GM06990 (cell line): ENCODE results near the gene ACOT7.
A peak's percentile ranks its signal among the peaks of the same experiment; 100 is the strongest.

ENCODE experiments used
- DNase-seq: peaks from one replicate; pipeline ENCODE4 v3.0.0-alpha.2; 2011; ENCODE audit not compliant: insufficient read length; ENCODE audit errors: extremely low read depth
- H3K27me3 ChIP-seq: replicated peaks from 2 replicates; pipeline ENCODE4 v1.6.0; 2011; ENCODE audit warnings: low read length; ENCODE audit not compliant: control insufficient read depth, insufficient read depth
- H3K36me3 ChIP-seq: 2 replicates; pipeline ENCODE4 v1.5.1; 2011; ENCODE audit warnings: low read length; ENCODE audit not compliant: control insufficient read depth, insufficient read depth
- H3K4me3 ChIP-seq: replicated peaks from 2 replicates; pipeline ENCODE4 v1.5.1; 2011; ENCODE audit warnings: low read depth, mild to moderate bottlenecking, control low read depth, low read length
- TF ChIP-seq, protein P1 (sequence below): IDR thresholded peaks from 2 replicates; pipeline ENCODE4 v1.5.1; 2011; ENCODE audit warnings: low read length, control low read depth, mild to moderate bottlenecking, inconsistent platforms; ENCODE audit not compliant: insufficient read depth, poor library complexity, severe bottlenecking

Gene ACOT7

DNA sequence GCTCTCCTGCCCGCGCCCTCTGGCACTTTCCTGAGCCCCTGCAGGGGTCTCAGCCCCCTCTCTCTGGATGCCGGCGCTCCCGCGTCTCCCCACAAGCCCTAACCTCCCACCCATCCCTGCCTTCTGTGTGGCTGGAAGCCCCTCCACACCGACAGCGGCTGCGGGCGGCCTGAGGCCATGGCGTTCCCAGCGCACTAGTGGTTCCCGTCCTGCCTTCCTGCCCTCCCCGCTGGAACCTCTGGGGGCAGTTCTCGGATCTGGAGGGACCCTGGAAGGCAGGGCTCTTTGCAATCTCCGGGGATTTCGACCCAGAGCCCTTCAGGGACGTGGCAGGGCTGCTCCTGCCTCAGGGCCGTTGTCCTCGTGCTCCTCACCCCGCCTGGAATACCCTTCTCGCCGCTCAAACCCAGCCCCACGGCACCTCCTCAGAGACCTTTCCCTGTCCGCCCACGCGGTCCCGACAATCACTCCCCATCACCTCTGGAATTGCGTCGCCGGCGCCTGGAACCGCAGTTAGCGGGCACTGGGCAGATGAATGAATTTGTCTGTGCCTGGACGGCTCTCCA is 30.5 kb upstream of the ACOT7 start:
- Histone ChIP-seq H3K27me3 (peaks cover 6% of the 10 kb centered on the region), H3K4me3 (no peak overlapping the region), H3K36me3 (no peaks in the 10 kb centered on the region)
- no peak for DNase-seq
- TF ChIP-seq, protein P1, sequence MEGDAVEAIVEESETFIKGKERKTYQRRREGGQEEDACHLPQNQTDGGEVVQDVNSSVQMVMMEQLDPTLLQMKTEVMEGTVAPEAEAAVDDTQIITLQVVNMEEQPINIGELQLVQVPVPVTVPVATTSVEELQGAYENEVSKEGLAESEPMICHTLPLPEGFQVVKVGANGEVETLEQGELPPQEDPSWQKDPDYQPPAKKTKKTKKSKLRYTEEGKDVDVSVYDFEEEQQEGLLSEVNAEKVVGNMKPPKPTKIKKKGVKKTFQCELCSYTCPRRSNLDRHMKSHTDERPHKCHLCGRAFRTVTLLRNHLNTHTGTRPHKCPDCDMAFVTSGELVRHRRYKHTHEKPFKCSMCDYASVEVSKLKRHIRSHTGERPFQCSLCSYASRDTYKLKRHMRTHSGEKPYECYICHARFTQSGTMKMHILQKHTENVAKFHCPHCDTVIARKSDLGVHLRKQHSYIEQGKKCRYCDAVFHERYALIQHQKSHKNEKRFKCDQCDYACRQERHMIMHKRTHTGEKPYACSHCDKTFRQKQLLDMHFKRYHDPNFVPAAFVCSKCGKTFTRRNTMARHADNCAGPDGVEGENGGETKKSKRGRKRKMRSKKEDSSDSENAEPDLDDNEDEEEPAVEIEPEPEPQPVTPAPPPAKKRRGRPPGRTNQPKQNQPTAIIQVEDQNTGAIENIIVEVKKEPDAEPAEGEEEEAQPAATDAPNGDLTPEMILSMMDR, result no peak

DNA sequence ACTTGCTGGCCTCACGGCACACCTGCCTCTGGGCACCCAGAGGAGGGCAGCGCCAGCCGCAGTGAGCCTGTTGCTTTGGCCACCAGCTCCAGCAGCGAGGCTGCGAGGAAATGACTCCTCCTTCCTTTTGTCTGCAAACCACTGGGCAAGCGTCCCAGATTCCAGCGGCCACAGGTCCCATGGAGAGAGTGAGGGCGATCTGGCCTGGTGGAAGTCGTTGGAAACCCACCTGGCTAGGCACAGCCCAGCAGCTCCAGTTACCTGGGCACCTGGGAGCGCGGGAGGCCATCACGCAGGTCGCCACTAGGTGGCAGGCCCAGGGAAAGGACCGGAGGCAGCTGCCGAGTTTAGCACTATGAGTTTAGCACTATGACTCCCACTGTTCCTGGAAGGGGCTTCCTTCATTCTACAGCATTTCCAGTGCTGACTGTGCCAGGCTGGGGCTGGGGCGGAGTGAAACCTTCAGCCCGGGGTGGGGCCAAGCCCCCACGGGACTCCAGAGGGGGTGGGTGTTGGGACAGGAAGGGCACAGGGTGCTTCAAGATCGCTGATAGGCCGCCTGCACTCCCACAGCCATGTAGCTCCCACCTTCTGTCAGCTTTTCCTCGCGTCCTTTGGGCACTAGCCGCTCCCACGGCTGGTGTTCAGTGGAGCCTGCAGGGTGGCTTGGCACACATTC is 29.9 kb upstream of the ACOT7 start:
- TF ChIP-seq, protein P1, result peak; percentile 96
- no peak overlapping the region for H3K4me3 ChIP-seq
- peak; percentile 58 for DNase-seq
- H3K27me3 ChIP-seq, result peaks cover 6% of the 10 kb centered on the region
- H3K36me3 ChIP-seq, result no peaks in the 10 kb centered on the region

- TF ChIP-seq, protein P1, result no peak
- Histone ChIP-seq H3K4me3 (no peak overlapping the region), H3K27me3 (peaks cover 6% of the 10 kb centered on the region), H3K36me3 (no peaks in the 10 kb centered on the region)
- no peak for DNase-seq
Observed at GRCh38 chr1:6421266-6421665, 27.7 kb upstream of the ACOT7 start.

DNA sequence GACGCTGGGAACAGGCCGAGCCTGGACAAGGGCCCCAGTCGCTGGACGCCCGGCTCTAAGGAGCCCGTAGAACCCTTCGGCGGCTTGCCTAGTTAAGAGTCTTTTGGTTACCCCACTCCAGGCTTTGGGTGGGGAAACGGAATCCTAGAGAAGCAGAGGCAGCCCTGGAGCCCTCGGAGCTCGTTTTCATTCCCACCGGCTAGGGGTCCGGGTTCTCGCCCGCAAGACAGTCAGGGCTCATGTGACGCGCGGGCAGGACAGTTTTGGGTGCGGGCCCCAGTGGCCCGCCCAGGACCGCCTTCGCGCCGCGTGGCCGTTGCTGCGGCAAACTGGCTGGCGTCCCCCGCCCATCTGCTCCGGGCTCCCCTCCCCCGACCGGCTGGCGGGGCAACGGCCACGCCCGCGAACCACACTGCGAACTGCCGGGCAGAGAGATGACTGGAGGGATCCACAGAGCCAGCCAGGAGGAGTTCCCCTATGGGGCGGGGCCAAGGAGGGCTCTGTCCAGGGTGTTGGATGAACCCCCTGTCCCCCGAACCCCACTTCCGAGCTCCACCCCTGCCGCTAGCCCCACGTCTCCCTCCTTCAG is 27.0 kb upstream of the ACOT7 start:
- TF ChIP-seq, protein P1, result no peak
- Histone ChIP-seq H3K36me3 (no peaks in the 10 kb centered on the region), H3K27me3 (peaks cover 6% of the 10 kb centered on the region), H3K4me3 (no peak overlapping the region)
- no peak for DNase-seq

GRCh38 chr1:6419804-6420453 is 26.4 kb upstream of the ACOT7 start, which contains the start of gene HES2:
TSS of gene HES2 (minus strand) at chr1:6419919. CDS start at chr1:6419820, 99 bp downstream.
- Histone ChIP-seq H3K4me3 (peak within 1 kb of the TSS; percentile 53), H3K27me3 (peaks cover 6% of the 10 kb centered on the region)

More at GRCh38 chr1:6419804-6420453, 26.4 kb upstream of the ACOT7 start, which contains the start of gene HES2:
- TF ChIP-seq, protein P1, result no peak
- no peaks in the 10 kb centered on the region for H3K36me3 ChIP-seq
- no peak for DNase-seq
